Measurements from ENCODE around the gene CHST6.
A peak's percentile ranks its signal among the peaks of the same experiment; 100 is the strongest.
"Not testable (repeated sequence)": the region's sequence is repeated elsewhere in the genome, so short reads cannot be mapped to it uniquely, and the experiment has no call there.

Gene CHST6

DNA sequence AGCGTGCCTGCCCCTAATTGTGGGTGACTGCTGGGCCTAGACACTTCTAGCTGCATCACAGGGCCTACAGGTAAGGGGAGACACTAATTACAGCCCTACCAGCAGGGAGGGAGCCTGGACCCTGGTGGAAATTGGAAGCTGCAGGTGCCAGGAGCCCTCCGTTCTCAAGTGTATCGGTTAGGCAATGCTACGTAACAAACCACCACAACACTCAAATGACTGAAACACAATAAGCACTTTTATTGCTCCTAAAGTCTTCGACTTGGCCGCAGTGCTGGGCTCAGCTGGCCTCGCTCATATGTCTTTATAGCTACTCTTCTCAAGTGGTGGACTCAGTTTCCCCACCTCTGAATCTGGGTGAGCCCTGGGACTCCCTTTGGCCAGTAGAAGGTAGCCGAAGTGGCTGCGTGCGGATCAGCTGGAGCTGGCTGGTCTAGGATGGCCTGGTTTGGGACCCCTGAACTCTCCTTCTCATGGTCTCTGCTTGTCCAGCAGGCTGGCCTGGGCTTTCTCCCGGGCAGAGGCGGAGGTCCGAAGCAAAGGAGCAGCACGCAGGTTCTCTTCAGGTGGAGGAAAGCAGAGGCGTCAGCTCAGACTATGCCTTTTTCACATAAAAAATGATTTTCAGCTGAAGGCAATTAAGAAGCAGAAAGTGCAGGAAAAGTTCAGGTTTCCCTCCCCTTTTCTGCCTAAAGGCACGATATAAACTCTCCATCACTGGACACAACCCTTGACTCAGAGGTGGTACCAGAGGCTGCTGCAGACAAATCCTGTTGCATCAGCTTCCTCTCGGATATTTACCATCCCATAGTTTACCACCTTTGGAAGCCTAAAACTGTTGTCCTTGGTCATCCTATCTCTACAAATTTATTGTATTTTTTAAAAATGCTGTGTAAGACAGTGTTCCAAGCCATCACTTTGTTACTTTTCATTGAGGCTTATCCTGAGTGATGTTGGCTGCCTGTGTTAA is 22.0 kb downstream of the CHST6 start:
- DNase-seq, result no peak

DNA sequence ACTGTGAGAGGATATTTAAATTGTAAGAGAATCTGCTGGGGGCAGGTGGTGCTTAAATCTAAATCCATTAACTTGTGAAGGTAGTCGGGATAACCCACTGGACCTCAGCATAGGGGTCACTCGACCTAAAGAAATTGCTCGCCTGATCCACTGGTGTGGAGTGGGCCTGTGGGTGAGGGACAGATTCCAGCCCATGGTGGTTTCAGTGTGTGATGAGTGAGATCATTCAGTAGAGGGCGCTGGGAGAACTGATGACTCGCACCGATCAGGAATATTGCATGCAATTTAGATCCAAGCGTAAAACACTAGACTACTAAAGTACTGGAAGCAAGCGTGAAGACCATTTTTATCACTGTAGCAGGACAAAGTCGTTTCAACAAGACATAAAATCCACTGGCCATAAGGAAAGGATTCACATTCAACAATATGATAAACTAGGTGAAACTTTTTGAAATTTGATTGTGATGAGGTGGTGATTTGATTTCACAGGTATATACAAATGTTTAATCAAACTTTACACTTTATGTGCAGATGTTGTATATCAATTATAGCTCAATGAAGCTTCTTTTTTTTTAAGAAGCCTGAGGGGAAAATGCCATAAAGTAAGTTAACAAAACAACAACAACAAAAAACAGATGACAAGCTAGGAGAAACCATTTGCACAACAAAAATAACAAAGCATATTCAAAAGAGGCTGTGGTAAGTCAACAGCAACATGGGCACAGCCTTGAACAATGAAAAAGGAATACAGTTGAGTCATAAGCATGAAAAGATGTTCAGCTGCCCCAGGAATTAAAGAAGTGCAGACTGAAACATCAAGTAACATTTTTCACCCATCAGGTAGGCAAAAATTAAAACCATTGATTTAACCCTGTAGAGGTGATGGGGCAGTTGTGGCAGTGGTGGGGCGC is 23.3 kb downstream of the CHST6 start:
- peak; percentile 5 for DNase-seq

- no peak for DNase-seq
Measured at GRCh38 chr16:75466760-75467159, 28.5 kb downstream of the CHST6 start.

DNA sequence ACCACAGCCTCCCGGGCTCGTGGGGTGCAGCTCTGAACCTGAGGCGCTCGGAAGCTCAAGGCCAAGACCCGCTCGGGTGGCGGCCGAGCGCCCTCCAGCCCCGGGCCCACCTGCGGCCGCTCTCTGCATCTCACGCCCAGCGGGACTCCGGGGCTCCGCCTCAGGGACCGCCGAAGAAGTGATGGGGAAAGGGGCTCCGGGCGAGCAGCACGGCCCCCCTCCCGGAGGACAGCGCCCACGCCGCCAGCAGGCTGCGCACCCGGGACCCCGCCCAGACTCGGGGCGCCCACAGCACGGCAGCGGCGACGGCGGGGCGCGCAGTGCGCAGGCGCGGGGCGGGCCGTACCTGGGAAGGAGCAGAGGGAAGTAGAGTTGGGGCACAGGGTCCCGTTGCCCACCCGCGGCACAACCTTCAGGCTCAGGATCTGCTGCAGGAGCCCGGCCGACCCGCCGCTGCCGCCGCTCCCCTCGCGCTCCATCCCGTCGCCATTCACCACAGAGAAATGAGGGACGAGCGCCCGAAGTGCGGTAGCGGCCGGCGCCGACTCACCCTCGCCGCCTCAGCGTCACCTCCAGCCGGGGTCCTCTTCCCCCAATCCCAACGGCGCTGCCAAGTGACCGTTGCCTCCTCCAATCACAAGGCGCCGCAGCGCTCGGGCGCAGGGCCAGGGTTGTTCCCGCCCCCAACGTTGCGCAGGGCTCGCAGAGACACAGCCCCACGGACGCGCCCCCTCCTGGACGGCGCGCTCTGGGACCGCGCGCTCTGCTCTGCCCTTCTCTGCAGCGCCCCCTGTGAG is 30.9 kb downstream of the CHST6 start, which contains the start of gene TMEM170A:
Gene TMEM170A, minus strand, starts transcription at position 568 of the 797 bp plus-strand sequence. Its CDS starts 89 bp downstream, at position 479.
- DNase-seq, result peak; percentile 89

- DNase-seq, result not testable (repeated sequence)
Measured at GRCh38 chr16:75463389-75464121, 31.7 kb downstream of the CHST6 start.

- no peak for DNase-seq
Measured at GRCh38 chr16:75462806-75463205, 32.4 kb downstream of the CHST6 start.

GRCh38 chr16:75461575-75461974 is 33.7 kb downstream of the CHST6 start:
- DNase-seq, result no peak

GRCh38 chr16:75460446-75460845 is 34.8 kb downstream of the CHST6 start:
- no peak for DNase-seq

DNA sequence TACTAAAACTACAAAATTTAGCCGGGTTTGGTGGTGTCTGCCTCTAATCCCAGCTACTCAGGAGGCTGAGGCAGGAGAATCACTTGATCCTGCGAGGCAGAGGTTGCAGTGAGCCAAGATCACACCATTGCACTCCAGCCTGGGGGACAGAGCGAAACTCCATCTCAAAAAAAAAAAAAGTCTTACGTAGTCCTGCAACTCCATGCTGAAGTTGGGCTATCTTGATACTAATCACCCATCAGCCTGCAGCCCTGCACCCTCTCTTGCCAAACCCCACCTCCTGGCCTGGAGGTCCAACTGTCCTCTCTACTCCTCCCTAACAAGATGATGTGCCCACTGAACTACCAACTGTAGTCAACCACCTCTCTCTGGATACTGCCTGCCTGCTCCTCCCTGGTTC is 35.5 kb downstream of the CHST6 start:
- DNase-seq, result no peak

GRCh38 chr16:75458439-75458838 is 36.8 kb downstream of the CHST6 start:
- no peak for DNase-seq

DNA sequence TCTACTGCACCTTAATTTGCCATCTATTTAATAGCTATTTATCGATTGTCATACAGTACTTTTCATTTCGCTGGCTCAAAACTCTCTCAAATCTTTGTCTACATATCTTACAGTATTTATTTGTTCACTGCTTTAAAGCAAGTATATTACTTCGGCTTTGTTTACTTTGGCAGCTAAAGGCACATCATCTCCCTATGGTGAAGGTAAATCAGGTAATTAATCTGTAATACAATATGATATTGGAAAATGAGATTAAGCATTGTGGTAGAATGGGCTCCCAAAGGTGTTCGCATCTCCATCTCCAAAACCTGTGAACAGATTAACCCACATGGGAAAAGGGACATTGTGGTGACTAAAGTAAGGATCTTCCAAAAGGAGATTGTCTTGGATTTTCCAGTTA is 37.2 kb downstream of the CHST6 start:
- DNase-seq, result no peak

- no peak for DNase-seq
Measured at GRCh38 chr16:75457485-75458021, 37.7 kb downstream of the CHST6 start.

GRCh38 chr16:75456971-75457370 is 38.3 kb downstream of the CHST6 start:
- DNase-seq, result no peak

DNA sequence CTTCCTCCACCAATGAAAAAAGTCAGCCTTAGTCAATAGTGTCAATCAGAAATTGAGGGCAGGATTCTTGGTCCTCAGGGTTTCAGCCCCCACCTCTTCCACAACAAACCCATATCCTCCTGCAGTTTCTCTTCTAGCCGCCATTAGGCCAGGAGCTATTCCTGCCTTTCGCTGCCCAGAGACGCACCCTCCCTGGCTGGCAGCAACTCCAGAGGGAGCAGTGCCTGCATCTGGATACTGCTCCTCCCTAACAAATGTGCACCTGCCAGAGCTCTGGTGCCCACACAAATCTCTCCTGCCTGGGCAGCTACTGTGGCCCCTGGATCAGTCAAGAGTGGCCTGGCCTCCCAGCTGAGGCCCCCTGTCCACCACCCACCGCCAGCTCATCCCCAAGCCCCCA is 38.8 kb downstream of the CHST6 start:
- DNase-seq, result not testable (repeated sequence)

- no peak for DNase-seq
Measured at GRCh38 chr16:75455677-75456076, 39.6 kb downstream of the CHST6 start.

- no peak for DNase-seq
Measured at GRCh38 chr16:75452464-75453190, 42.6 kb downstream of the CHST6 start.

GRCh38 chr16:75446416-75446815 is 48.8 kb downstream of the CHST6 start:
- no peak for DNase-seq

- DNase-seq, result no peak
Measured at GRCh38 chr16:75445298-75445697, 49.9 kb downstream of the CHST6 start.

DNA sequence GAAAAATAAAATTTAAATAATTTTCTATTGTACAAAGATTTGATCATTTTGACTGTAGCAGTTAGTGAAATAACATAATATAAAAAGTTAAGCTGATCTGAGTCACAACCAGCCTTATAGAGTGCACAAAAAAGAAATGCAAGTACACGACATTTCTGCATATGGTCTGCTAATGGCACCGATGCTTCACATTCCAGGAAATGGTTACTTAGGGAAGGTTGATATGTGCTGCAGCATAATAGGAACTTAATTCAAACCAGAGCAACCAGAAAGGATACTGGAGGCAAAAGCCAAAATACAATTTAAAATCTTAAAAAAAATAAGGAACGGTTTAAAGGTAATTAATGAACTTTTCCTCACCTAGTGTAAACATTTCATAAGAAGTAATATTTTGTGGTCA is 51.9 kb downstream of the CHST6 start:
- DNase-seq, result no peak

- peak; percentile 67 for DNase-seq
Measured at GRCh38 chr16:75433732-75434413, 61.4 kb downstream of the CHST6 start.
